MM.1S (cell line): ENCODE results near the gene PLSCR4.

ENCODE experiments used
- EZH2 ChIP-seq: fragments of 300-600 bp; sonication (generic); optimal IDR thresholded peaks from 2 replicates; pipeline ENCODE3; 2017; ENCODE audit warnings: low read depth, mild to moderate bottlenecking, antibody characterized with exemption, low read length, mixed read lengths
- EZH2phosphoT487 ChIP-seq: fragments of 300-600 bp; sonication (generic); IDR thresholded peaks from 2 replicates; pipeline ENCODE4 v1.6.1; 2018; ENCODE audit warnings: antibody characterized with exemption, low read length
- TF ChIP-seq, protein P1 (sequence below): fragments of 300-600 bp; sonication (generic); IDR thresholded peaks from 2 replicates; pipeline ENCODE4 v1.5.1; 2016; ENCODE audit warnings: antibody characterized with exemption, low read length, mixed read lengths

DNA sequence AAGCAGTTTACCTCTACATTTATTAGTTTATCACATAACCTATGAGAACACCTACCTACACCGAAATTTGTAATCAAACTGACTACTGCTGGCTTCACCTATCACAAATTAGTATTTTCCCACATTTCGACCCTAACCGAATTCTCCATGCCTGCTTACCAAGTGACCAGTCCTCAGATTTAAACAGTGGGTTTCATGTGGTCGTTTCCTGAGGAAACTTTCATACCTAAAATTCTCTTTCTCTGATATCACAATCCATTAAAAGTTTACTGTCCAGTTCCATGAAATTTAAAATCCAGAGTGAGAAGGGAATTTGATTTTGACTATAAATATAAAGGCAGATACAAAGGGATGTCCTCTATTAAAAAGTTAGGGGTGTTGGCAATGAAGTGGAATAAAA lies 91.9 kb downstream of the PLSCR4 start:
- TF ChIP-seq, protein P1, sequence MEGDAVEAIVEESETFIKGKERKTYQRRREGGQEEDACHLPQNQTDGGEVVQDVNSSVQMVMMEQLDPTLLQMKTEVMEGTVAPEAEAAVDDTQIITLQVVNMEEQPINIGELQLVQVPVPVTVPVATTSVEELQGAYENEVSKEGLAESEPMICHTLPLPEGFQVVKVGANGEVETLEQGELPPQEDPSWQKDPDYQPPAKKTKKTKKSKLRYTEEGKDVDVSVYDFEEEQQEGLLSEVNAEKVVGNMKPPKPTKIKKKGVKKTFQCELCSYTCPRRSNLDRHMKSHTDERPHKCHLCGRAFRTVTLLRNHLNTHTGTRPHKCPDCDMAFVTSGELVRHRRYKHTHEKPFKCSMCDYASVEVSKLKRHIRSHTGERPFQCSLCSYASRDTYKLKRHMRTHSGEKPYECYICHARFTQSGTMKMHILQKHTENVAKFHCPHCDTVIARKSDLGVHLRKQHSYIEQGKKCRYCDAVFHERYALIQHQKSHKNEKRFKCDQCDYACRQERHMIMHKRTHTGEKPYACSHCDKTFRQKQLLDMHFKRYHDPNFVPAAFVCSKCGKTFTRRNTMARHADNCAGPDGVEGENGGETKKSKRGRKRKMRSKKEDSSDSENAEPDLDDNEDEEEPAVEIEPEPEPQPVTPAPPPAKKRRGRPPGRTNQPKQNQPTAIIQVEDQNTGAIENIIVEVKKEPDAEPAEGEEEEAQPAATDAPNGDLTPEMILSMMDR, result no peak
- TF ChIP-seq EZH2, result no peak
- TF ChIP-seq EZH2phosphoT487, result no peak
